UCSD-AML1 (cell line): Measurements from ENCODE around the gene AARS2.

ENCODE experiments used
- DNase-seq: peaks from one replicate; lab custom pipeline; 2025; ENCODE audit not compliant: unreplicated experiment; lab: John Stamatoyannopoulos, UW

The AARS2 gene

DNA sequence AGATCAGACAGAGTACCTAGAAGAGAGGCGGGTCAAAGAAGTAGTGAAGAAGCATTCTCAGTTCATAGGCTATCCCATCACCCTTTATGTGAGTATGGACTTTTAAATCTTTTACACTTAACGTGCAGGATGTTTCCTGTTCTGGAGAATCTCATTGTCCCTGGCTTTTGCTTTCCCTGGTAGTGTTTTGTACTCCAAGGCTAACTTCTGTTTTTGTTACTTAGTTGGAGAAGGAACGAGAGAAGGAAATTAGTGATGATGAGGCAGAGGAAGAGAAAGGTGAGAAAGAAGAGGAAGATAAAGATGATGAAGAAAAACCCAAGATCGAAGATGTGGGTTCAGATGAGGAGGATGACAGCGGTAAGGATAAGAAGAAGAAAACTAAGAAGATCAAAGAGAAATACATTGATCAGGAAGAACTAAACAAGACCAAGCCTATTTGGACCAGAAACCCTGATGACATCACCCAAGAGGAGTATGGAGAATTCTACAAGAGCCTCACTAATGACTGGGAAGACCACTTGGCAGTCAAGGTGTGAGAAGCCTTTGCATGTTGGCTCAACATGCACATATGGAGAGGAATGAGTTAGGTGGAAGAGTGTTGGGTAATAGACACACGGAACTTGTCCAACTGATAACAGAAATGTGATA lies 63.0 kb downstream of the AARS2 start:
- no peak for DNase-seq
